HepG2 (cell line): ENCODE measurements around the gene STK24. TPM values are rescaled to one million over a fixed set of nuclear protein-coding genes. Genes with fewer than 3 reads are reported as not detected.

Source experiments
- CEBPB ChIP-seq: IDR thresholded peaks from 2 replicates; pipeline ENCODE4 v1.6.1; 2011; ENCODE audit warnings: low read depth, low read length, improper control_type of control experiment, borderline replicate concordance
- FOSL1 ChIP-seq: sonication (generic); formaldehyde crosslinking; IDR thresholded peaks from 2 replicates; pipeline ENCODE4 v1.9.0; 2021; ENCODE audit warnings: missing genetic modification reagents, borderline replicate concordance
- GFI1 ChIP-seq: sonication (generic); formaldehyde crosslinking; IDR thresholded peaks from 2 replicates; pipeline ENCODE4 v1.5.0; 2020; ENCODE audit warnings: missing genetic modification reagents, mild to moderate bottlenecking, borderline replicate concordance
- HNF1B ChIP-seq: sonication (generic); formaldehyde crosslinking; IDR thresholded peaks from 2 replicates; pipeline ENCODE4 v1.5.1; 2020; ENCODE audit warnings: mild to moderate bottlenecking, moderate library complexity, missing genetic modification reagents
- HNRNPL ChIP-seq: fragments of 200-400 bp; formaldehyde crosslinking; IDR thresholded peaks from 2 replicates; pipeline ENCODE4 v1.6.1; 2017; ENCODE audit warnings: mild to moderate bottlenecking, low read depth, low read length
- MAFK ChIP-seq, 2 experiments: IDR thresholded peaks in 1 of 2; conservative IDR thresholded peaks in 1 of 2; 2 replicates each; pipeline ENCODE4 v1.6.1; 2011; ENCODE audit warnings: improper control_type of control experiment in 2 of 2, low read length in 2 of 2
- MYC ChIP-seq: sonication (generic); formaldehyde crosslinking; IDR thresholded peaks from 2 replicates; pipeline ENCODE4 v1.9.0; 2021; ENCODE audit warnings: missing genetic modification reagents, borderline replicate concordance
- NFE2L1 ChIP-seq: sonication (generic); formaldehyde crosslinking; IDR thresholded peaks from 2 replicates; pipeline ENCODE4 v1.4.0; 2020; ENCODE audit warnings: missing genetic modification reagents, mild to moderate bottlenecking, borderline replicate concordance
- NFKB2 ChIP-seq: sonication (generic); formaldehyde crosslinking; IDR thresholded peaks from 2 replicates; pipeline ENCODE4 v1.4.0; 2020; ENCODE audit warnings: missing genetic modification reagents, borderline replicate concordance
- NR2F6 ChIP-seq, 2 experiments: IDR thresholded peaks; 2 replicates each; pipeline ENCODE4 v1.6.1; 2016; ENCODE audit warnings: antibody characterized with exemption in 1 of 2, mild to moderate bottlenecking in 1 of 2
- REL ChIP-seq: sonication (generic); formaldehyde crosslinking; conservative IDR thresholded peaks from 2 replicates; pipeline ENCODE4 v1.8.0; 2022; ENCODE audit warnings: mild to moderate bottlenecking, missing genetic modification reagents, moderate library complexity
- REPIN1 ChIP-seq: sonication (generic); formaldehyde crosslinking; IDR thresholded peaks from 2 replicates; pipeline ENCODE4 v1.8.0; 2022; ENCODE audit warnings: missing genetic modification reagents, low read depth, mild to moderate bottlenecking, borderline replicate concordance
- TBX2 ChIP-seq: sonication (generic); formaldehyde crosslinking; IDR thresholded peaks from 2 replicates; pipeline ENCODE4 v1.5.0; 2020; ENCODE audit warnings: missing genetic modification reagents, mild to moderate bottlenecking, borderline replicate concordance
- ZNF335 ChIP-seq: sonication (generic); formaldehyde crosslinking; IDR thresholded peaks from 2 replicates; pipeline ENCODE4 v1.4.0; 2020; ENCODE audit warnings: missing genetic modification reagents
- ZNF430 ChIP-seq: sonication (generic); formaldehyde crosslinking; IDR thresholded peaks from 2 replicates; pipeline ENCODE4 v1.9.0; 2021; ENCODE audit warnings: mild to moderate bottlenecking, missing genetic modification reagents
- ZNF556 ChIP-seq: sonication (generic); formaldehyde crosslinking; IDR thresholded peaks from 2 replicates; pipeline ENCODE4 v1.4.0; 2020; ENCODE audit warnings: mild to moderate bottlenecking, missing genetic modification reagents, borderline replicate concordance
- ZNF644 ChIP-seq: IDR thresholded peaks from 2 replicates; pipeline ENCODE4 v1.6.1; 2016; ENCODE audit warnings: low read depth
- polyA plus RNA-seq, 8 experiments: library from polyadenylated mRNA; depleted of rRNA in 3 of 8; stranded (reverse) in 7 of 8; unstranded in 1 of 8; fragments of >200 nt; fragmentation: Illumina TruSeq in 4 of 8; extraction: Trizol in 4 of 8; gene quantifications; 2 replicates each; pipeline versions ENCODE4 v1.2.1 to v1.2.3, GENCODE V29; 2011 to 2016; ENCODE audit warnings: low read depth in 4 of 8, missing spikeins in 1 of 8, mixed read lengths in 1 of 8; ENCODE audit not compliant: insufficient read depth in 1 of 8
- total RNA-seq, 5 experiments: library from RNA; depleted of rRNA; stranded (reverse); fragments of >200 nt; fragmentation: Illumina TruSeq; extraction: Trizol; gene quantifications; 2 replicates each; pipeline ENCODE4 v1.2.3, GENCODE V29; 2016; ENCODE audit warnings: low read depth in 1 of 5
- TF ChIP-seq, protein P1 (sequence below): sonication (generic); formaldehyde crosslinking; IDR thresholded peaks from 2 replicates; pipeline ENCODE4 v1.4.0; 2020; ENCODE audit warnings: missing genetic modification reagents, borderline replicate concordance
- TF ChIP-seq, protein P2 (sequence below): sonication (generic); formaldehyde crosslinking; IDR thresholded peaks from 2 replicates; pipeline ENCODE4 v1.4.0; 2020; ENCODE audit warnings: missing genetic modification reagents

Gene STK24
- total and polyA plus RNA-seq, 2 of the 13 experiments (the other 11 are each of a cell fraction or from before 2014, with no cell fraction given): 51.3 to 73.0 TPM

DNA sequence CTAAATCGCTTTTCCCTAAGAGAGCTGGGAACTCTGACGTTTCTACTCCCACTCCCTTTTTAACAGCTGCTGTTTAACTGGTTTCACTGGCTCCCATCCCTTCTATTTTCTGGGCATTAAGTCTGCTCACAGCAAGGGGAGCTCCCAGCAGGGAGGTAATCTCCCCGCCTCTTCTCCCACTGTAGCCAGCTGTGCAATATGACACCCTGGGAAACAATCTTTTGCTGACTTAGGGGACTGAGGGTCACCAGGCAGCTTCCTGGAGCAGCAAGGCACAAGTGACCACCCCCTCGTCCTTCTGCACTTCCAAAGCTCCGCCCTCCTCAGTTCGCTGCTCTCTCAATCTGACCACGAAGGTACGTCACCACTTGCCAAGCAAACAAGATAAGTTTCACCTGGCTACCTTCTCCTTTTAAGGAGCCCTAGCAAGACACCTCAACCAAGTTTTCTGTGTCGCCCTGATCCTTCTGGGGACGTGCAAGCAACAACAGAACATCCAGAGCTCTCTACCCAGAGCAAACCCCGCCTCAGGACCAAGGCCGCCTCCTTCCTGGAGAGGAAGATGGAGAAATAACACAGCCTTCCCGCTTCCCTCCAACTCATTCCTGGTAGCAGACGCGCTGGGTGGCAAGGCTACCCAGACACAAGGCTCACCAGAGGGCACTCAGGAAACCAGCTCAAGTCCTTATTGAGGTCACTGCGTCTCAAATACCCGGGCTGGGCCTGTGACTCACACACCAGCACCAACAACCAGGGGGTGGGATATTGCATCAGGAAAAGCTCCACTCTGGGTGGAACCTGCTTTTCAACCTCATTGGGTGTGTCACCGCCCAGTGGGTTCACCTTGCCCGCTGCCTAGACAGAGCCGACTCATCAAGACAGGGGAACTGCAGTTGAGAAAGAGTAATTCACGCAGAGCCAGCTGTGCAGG, 92.4 kb downstream of the STK24 start (continued):
- TF ChIP-seq ZNF556 (CRISPR knock-in tag) (0 out of 2 replicates have a peak, but pooled peaks have one; percentile 11), MYC (CRISPR knock-in tag) (0 out of 2 replicates have a peak, but pooled peaks have one; percentile 7), ZNF430 (CRISPR knock-in tag) (peak; percentile 49; the same call in 1 of the 2 replicates), HNRNPL (0 out of 2 replicates have a peak, but pooled peaks have one; percentile 30), REPIN1 (CRISPR knock-in tag) (0 out of 2 replicates have a peak, but pooled peaks have one; percentile 36), ZNF335 (CRISPR knock-in tag) (no peak), FOSL1 (CRISPR knock-in tag) (0 out of 2 replicates have a peak, but pooled peaks have one; percentile 11), NR2F6 (IDR thresholded peaks at IDR 0.05) (peak; percentile 45; the same call in 1 of the 2 replicates), NR2F6 (CRISPR knock-in tag; IDR thresholded peaks at IDR 0.05) (peak; percentile 58; the same call in 1 of the 2 replicates), TBX2 (peak; percentile 63), HNF1B (CRISPR knock-in tag) (peak; percentile 55; the same call in 1 of the 2 replicates), NFE2L1 (no peak), MAFK (conservative IDR thresholded peaks at IDR 0.05 in 1 of 2, IDR thresholded peaks at IDR 0.05 in 1 of 2; ENCODE audit: low read length in 2 of 2) (peak; percentile 77 to 86), CEBPB (peak; percentile 82), REL (CRISPR knock-in tag) (no peak), NFKB2 (peak; percentile 53; the same call in 1 of the 2 replicates), ZNF644 (CRISPR knock-in tag) (0 out of 2 replicates have a peak, but pooled peaks have one; percentile 44), GFI1 (CRISPR knock-in tag) (no peak)
- TF ChIP-seq, protein P1, sequence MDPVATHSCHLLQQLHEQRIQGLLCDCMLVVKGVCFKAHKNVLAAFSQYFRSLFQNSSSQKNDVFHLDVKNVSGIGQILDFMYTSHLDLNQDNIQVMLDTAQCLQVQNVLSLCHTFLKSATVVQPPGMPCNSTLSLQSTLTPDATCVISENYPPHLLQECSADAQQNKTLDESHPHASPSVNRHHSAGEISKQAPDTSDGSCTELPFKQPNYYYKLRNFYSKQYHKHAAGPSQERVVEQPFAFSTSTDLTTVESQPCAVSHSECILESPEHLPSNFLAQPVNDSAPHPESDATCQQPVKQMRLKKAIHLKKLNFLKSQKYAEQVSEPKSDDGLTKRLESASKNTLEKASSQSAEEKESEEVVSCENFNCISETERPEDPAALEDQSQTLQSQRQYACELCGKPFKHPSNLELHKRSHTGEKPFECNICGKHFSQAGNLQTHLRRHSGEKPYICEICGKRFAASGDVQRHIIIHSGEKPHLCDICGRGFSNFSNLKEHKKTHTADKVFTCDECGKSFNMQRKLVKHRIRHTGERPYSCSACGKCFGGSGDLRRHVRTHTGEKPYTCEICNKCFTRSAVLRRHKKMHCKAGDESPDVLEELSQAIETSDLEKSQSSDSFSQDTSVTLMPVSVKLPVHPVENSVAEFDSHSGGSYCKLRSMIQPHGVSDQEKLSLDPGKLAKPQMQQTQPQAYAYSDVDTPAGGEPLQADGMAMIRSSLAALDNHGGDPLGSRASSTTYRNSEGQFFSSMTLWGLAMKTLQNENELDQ (CRISPR knock-in tag): no peak
- TF ChIP-seq, protein P2, sequence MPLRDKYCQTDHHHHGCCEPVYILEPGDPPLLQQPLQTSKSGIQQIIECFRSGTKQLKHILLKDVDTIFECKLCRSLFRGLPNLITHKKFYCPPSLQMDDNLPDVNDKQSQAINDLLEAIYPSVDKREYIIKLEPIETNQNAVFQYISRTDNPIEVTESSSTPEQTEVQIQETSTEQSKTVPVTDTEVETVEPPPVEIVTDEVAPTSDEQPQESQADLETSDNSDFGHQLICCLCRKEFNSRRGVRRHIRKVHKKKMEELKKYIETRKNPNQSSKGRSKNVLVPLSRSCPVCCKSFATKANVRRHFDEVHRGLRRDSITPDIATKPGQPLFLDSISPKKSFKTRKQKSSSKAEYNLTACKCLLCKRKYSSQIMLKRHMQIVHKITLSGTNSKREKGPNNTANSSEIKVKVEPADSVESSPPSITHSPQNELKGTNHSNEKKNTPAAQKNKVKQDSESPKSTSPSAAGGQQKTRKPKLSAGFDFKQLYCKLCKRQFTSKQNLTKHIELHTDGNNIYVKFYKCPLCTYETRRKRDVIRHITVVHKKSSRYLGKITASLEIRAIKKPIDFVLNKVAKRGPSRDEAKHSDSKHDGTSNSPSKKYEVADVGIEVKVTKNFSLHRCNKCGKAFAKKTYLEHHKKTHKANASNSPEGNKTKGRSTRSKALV (CRISPR knock-in tag): 0 out of 2 replicates have a peak, but pooled peaks have one; percentile 39
